Measurements from ENCODE around the gene AOPEP.
"Not testable (repeated sequence)": the region's sequence is repeated elsewhere in the genome, so short reads cannot be mapped to it uniquely, and the experiment has no call there.

Gene AOPEP

DNA sequence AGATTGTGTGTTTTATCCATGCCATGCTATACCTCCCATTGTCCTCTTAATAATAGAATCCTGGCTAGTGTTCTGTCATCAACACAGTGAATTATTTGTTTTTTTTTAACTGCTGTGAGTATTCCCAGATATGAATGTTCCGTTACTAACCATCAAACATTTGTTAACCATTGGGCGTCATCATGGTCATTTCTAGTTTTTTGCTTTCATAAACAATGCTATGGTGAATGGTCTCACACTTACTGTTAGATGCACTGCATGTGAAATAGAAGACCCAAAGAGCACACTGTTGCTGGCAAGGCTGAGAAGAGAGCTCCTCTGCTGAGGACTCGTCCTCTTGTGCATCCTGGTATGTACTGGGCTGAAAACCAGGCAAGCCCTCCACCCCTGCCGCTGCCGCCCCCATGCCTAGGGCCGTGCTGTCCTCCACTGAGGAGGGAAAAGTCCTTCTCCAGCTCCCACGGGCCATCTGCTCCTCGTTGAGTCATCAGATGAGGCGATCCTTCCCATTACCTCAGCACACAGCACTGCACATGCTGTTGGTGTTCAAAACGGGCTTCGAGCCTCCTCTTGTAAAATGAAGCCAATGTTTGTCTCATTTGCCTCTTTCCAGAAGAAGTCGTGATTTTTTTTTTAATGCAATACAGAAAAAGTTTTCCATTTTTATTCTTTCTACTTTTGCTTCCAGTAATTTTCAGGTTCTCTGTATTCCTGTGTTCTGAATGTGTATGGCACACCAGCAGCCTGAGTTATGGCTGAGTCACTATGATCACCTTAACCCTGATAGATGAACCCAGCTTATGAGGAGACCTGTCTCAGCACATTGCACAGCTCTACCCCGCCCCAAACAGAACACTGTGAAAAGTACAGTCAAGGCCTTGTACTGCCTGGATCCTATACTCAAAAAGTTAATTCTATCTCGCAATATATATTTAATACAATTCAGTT is 219.0 kb downstream of the AOPEP start:
- DNase-seq: no peak

GRCh38 chr9:94946256-94946655 is 219.8 kb downstream of the AOPEP start:
- DNase-seq: no peak

DNA sequence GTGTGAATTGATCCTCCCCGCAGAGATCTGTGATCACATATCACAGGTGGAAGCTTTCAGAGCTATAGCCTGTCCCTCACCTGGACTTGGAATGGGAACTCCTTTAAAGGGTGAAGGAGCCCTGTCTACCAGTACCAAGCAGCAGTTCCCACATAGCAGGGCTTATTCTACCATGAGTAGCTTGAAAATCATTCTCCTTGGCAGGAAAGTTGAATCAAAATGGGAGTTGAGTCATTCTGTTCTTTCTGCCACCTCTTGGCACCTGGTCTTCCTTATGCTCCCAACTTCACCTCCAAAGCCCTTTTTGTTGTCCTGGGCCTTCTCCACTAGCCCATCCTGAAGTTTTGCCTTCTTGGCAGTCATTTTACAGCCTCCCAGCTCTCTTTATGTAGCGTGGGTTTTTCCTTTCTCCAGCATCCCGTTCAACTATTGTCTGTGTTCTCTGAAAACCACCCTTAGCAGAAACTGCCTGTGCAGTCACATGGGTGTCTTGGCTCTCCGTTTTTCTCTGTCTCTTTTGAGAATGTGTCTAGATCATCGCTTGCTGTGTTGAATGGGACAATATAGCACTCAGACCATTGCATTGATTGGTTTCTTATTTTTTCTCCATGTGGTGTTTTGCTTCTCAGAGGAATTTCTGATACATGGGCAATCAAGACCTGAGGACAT is 222.2 kb downstream of the AOPEP start:
- DNase-seq: no peak

- no peak for DNase-seq
These were observed 222.9 kb downstream of the AOPEP start for GRCh38 chr9:94949370-94949769.

DNA sequence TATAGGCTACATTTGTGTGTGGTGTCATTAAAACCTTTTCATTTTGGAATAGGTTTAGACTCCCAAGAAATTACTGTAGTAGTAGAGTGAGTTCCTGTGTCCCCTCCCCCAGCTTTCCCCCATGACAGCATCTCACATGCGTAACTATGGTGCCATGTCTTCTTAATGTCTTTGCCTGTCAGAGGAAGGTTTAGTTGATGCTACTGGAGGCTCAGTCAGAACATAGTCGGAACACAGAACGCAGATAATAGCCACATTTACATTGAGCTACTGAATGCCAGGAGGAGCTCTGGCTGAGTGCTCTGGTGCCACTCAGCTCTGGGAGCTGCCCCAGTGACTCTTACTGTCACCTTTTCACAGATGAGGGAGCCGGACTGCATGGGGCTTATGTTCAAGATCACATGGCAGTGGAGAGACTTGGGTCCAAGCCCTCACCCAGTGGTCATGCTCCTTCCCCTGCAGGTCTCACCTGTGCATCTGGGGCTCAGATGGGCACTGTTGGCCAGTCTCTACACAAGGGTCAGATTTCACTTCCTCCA is 223.6 kb downstream of the AOPEP start:
- no peak for DNase-seq

DNA sequence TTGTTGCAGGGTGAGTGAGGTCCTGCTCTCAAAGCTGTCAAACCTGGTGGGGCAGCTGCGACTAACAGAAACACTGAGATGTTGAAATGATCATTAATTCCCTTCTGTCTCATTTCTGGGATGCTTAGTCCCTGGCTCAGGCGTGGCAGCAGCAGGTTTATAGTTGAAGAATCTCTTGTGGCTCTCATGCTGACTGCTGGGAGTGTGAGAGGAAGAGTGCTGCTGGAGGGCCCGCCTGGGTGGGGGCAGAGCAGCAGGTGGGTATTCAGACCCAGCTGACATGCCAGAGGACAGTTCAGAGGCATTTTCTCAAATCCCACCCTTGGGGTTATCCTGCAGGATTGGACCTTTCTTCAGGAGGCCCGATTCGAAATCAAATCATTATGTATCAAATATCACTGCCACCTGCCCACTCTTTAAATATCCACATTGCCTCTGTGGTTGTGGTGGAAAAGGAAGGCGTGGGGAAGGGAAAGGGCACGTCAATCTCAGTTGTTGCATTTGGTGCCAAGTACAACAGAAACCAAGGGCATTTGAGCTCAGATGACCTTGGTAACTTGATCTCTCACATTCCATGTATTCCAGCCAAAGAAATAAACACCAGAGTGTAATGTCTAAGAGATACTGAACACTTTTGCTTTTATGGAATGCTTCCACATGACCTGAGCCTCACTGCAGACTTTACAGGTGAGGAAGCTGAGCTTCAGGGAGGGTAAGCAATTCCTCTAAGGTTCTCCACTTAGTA is 224.3 kb downstream of the AOPEP start:
- no peak for DNase-seq

- DNase-seq: no peak
These were observed 225.0 kb downstream of the AOPEP start for GRCh38 chr9:94951324-94952135.

- no peak for DNase-seq
These were observed 226.3 kb downstream of the AOPEP start for GRCh38 chr9:94952565-94953373.

DNA sequence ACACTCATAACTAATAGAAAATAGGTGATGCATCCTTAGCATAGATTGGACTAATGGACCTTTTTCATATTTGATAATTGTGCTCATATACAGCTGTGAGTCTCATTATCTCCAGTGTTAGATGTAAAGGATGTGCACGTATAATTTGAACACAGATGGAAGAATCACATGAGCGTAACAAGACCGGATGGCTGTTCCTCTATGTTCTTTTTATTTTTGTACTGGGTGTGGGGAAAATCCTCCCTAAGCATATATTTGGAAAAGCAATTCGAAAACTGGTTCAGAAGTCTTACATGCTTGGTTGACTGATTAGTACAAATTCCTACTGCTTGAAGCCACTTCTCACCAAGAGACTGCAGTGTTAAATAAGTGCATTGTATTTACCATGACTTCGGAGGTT is 230.2 kb downstream of the AOPEP start:
- no peak for DNase-seq

DNA sequence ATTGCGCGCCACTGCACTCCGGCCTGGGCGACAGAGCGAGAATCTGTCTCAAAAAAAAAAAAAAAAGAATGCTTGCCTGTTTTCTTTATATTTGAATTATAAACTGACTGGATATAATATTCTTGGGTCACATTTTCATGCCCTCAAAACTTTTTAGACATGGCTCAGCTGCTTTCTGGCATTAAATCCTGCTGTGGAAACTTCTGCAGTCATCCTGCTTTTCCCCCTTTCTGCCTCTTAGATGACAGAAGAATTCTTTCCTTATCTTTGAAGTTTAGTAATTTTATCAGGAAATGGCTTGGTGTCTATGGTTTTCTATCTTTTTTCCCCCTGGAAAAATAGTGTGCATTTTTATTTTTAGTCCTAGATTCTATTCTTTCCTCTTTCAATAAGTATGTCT is 234.5 kb downstream of the AOPEP start:
- DNase-seq: no peak

- no peak for DNase-seq
These were observed 235.4 kb downstream of the AOPEP start for GRCh38 chr9:94961870-94962269.

GRCh38 chr9:94965631-94966030 is 239.1 kb downstream of the AOPEP start:
- not testable (repeated sequence) for DNase-seq

DNA sequence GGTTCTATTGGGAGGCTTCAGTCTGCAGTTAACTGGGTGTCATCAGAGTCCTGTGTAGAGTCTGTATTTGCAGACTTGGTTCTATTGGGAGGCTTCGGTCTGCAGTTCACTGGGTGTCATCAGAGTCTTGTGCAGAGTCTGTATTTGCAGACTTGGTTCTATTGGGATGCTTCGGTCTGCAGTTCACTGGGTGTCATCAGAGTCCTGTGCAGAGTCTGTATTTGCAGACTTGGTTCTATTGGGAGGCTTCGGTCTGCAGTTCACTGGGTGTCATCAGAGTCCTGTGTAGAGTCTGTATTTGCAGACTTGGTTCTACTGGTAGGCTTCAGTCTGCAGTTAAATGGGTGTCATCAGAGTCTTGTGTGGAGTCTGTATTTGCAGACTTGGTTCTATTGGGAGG is 239.5 kb downstream of the AOPEP start:
- DNase-seq: not testable (repeated sequence)

GRCh38 chr9:94967482-94967881 is 241.0 kb downstream of the AOPEP start:
- DNase-seq: no peak

GRCh38 chr9:94971378-94972131 is 245.1 kb downstream of the AOPEP start:
- no peak for DNase-seq

DNA sequence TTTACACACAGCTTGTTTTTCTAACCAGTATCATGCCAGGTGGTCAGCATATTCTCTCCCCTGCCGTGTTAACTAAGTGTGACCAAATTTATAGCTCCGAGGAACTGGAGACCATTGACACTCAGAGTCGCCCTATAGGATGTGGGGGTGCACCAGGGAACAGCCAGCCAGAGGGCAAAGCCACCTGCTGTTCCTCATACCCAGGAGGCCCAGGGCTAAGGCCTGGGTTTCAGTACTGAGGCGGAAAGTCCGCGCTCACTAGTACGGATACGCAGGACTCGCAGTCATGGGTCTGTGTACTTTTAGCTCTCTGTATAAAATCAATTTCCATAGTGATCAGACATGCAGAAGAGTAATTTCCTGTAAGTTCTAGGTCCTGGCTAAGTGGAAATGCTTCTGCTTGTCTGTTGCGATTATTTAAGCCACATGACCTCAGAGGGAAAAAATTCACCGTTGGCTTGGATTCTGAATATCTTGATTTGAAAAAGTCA is 247.0 kb downstream of the AOPEP start:
- no peak for DNase-seq

DNA sequence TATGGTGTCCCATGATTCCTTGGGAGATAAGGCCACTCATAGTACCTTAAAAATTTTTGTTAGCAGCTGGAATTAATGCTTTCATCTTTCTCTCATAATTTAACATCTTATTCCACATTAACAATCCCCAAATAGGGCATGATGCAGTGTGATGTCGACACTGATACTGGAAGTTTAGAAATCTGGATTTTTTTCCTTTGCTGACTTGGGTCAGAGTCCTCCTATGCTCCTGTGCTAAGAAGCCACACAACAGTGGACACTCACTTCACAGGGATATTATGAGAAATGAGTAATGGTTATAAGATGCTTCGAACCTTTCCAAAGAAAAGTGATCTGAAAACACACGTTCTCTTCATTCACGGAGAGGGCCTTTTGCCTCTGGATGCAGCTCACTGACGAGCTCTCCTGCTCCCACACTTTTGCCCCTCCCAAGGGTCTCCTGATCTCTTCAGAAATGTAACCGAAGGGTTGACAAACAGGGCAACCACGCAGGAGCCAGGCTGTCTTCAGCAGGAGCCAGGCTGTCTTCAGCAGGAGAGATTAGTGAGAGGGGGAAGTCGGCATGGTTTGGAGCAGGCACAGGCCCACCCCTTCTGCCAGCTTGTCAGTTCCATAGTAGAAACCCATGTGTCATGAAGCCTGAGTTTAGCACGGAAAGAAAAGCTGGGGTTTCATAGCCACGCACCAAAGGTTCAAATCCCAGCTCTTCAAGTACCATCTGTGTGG is 247.8 kb downstream of the AOPEP start:
- no peak for DNase-seq

DNA sequence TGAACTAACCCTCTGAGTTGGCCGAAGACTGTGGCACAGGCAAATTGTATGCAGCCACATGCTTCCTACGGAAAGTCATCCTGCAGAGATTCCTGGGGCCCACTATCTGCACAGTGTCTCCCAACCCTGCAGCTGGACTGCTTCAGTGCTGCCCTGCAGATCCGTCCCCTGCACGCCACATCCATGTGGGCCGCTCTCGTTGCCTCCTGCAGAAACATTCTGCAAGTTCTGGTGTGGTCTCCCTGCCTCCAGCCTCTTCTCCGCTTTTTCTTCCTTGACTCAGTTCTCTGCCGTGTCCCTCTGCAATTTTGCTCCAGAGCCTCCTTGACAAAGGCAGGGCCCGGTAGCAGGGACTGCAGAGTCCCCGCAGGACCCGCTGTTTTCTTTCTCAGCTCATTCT is 249.0 kb downstream of the AOPEP start:
- DNase-seq: no peak

GRCh38 chr9:94976077-94976476 is 249.6 kb downstream of the AOPEP start:
- no peak for DNase-seq

GRCh38 chr9:94977416-94977815 is 250.9 kb downstream of the AOPEP start:
- no peak for DNase-seq

Data from T-helper 9 cell (primary cell).